HG03175 (cell line): ENCODE data around the gene PCDHGB3.

Source experiments
- ATAC-seq: cut with Tn5 transposase; IDR thresholded peaks from one replicate; pipeline ENCODE4 v1.9.1; 2021; ENCODE audit warnings: mild to moderate bottlenecking, moderate library complexity; ENCODE audit not compliant: unreplicated experiment

PCDHGB3 gene

GRCh38 chr5:141417494-141418172, 47.6 kb downstream of the PCDHGB3 start, which contains the start of gene PCDHGB7:
PCDHGB7 (plus strand) TSS chr5:141417677; CDS start chr5:141417860, 183 bp downstream.
- peak; percentile 60 for ATAC-seq

- ATAC-seq: no peak
Observed at GRCh38 chr5:141419074-141419880, 49.2 kb downstream of the PCDHGB3 start.

GRCh38 chr5:141420855-141421488, 50.9 kb downstream of the PCDHGB3 start, which contains the start of gene PCDHGA11:
PCDHGA11 (plus strand) TSS chr5:141421051; CDS start chr5:141421228, 177 bp downstream.
- peak; percentile 50 for ATAC-seq

GRCh38 chr5:141421489-141421855, 51.4 kb downstream of the PCDHGB3 start:
- no peak for ATAC-seq
